OCI-M2 (cell line): ENCODE results near the gene IFITM1.
A peak's percentile ranks its signal among the peaks of the same experiment; 100 is the strongest.

Experiments
- DNase-seq: peaks from one replicate; lab custom pipeline; 2025; ENCODE audit not compliant: unreplicated experiment; lab: John Stamatoyannopoulos, UW

The IFITM1 gene

GRCh38 chr11:293852-294661 is 19.8 kb upstream of the IFITM1 start:
- DNase-seq, result no peak

DNA sequence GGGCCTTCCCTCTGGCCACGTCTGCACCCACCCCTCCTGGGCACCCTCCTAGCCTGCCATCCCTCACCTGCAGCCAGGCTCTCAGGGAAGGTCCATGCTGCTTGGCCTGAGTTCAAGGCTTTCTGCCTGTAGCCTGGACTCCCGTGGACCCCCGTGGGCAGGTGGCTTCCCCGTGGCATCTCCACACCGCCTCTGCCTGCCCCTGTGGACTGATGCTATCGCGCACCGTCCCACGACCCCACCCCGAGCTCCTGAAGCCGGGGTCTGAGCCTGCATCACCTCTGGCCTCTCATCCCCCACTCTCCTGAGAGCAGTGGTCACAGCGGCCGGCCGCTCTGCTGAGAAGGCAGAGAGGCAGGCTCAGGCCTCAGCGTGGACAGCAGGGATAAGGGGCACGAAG is 19.1 kb upstream of the IFITM1 start:
- DNase-seq, result no peak

- DNase-seq, result no peak
Measured at GRCh38 chr11:295351-296170, 18.3 kb upstream of the IFITM1 start.

DNA sequence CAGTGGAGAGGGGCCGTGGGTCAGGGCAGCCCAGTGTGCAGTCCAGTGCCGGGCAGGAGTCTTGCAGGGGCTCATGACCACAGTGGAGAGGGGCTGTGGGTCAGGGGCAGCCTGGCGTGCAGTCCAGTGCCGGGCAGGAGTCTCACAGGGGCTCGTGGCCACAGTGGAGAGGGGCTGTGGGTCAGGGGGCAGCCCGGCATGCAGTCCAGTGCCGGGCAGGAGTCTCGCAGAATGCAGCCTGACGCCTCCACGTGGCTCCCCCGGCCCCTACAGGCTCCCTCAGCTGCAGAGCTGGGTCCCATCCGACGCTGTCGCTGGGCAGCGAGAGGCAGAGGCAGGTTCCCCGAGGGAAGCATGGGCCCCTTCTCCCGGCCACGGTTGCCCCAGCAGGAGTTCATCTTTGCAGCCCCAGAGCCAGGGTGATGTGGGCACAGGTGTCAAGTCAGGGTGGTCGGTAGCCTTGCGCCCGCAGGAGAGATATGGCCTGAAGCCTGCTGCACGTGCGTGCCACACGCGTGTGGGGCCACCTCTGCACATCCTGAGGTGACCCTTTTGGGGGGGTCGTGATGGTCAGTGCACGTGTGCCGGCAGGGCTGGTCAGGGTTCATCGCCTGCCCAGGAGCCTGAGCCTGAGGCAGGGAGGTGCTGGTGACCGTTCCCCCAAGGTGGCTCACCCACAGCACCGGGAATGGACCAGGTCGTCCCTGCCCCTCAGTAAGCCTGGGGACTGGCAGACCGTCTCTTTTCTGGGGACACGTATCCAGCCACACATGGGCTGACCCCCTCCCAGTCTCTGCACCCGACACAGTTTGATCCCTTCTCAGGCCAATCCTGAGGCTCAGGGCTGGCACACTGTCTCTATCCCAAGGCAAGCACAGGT is 17.4 kb upstream of the IFITM1 start:
- no peak for DNase-seq

GRCh38 chr11:297051-297585 is 16.7 kb upstream of the IFITM1 start:
- DNase-seq, result no peak

DNA sequence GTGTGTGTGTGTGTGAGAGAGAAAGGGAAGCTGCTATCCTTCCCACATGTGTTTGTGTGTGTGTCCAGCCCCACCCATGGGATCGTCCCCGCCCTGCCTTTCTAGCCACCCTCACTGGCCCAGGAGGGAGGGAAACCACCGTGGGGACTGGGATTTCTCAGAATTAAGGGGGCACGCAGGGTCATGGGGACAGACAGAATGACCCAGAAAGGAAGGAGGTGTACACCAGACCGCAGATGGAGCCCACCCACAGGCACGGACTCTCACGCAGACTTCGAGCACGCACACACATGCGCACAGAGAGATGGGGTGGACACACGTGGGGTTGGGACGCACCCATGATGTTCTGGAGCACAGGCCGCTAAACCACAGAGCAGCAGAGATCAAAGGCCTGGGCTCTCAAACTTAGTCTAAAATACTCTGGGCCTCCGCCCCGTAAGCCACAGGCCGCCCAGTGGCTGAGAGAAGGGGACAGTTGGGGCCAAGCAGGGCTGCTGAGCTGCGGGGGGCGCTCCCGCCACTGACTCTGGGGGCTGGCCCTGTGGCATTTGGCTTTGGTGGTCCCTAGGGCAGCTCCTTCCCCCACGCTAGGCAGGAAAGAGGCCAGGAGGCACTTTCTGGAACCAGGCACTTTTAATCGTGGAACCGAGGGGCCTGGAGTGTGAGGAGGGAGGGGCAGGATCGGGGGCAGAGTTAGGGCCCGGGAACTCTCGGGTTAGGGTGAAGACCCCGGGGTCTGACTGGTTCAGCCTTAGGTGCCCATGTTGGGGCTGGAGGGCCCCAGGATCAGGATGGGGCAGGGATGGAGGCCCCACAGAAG is 16.0 kb upstream of the IFITM1 start:
- no peak for DNase-seq

DNA sequence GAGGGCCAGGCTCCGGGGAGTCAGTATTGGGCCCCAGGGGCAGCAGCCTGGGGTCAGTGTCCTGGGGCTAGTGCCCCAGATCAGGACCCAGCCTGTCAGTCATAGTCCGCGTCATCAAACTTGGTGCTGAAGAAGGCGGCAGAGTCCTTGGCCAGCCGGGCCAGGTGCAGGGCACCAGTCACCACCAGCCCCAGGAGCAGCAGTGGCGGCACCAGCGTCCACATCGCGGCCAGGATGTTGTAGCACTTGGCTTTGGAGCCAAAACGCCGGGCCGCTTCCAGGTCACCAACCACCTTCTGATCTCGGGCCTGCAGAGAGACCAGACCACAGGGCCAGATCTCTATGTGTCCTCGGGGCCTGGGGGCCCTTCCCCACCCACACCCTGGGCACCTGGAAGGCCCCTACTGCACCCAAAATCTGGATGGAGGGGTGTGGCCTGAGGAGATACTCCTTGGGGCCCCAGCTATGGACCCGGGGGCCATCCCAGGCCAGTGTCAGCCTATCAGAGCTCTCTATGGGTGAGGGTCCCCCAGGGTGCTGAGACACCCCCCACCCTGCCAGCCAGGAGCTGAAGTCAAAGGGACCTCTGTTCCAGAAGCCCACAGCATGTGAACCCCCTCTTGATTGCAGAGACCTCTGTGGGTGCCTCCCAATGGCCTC is 15.3 kb upstream of the IFITM1 start:
- DNase-seq, result no peak

DNA sequence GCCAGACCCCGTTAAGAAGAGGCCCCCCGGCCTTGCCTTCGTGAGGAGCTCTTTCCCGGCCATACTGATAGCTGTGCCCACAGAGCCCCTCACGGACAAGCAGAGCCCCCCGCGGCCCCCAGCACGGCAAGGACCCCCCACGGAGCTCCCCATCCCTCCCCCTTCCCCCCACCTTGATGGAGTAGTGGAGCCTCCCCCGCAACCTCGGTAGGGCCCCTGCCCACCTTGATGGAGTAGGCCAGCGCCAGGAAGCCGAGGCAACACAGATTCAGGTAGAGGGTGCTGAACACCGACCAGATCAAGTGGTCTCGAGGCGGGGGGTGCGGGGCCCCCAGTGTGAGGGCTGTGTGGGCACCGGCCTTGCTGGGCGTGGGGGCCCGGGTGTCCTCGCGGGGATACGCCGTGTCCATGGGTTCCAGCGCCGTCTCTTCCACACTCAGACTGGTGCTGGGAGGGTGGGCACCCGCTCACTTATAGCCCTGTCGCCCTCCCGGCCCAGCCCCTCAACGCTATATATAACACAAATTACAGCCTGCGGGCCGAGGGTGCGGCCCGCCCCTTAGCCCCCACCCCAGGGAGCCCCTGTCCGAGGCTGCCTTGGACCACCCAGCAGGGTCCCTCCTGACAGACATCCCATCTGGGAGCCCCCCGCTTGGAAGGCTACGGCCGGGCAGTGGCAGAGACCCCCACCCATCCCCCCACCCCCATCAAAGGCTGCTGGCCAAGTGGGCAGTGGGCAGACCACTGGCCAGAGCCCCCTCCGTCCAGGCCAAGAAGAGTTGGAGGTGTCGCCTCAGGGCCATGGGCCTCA is 14.6 kb upstream of the IFITM1 start, which contains the start of gene IFITM5:
IFITM5 (minus strand) TSS at position 446 of the 811 bp plus-strand sequence; CDS start at position 410, 36 bp downstream.
- no peak for DNase-seq

- DNase-seq, result no peak
Measured at GRCh38 chr11:299951-300735, 13.7 kb upstream of the IFITM1 start.

GRCh38 chr11:303363-303762 is 10.5 kb upstream of the IFITM1 start:
- DNase-seq, result no peak

- DNase-seq, result no peak
Measured at GRCh38 chr11:304061-304506, 9.8 kb upstream of the IFITM1 start.

GRCh38 chr11:304915-305843 is 8.7 kb upstream of the IFITM1 start:
- no peak for DNase-seq

- DNase-seq, result no peak
Measured at GRCh38 chr11:305844-306211, 8.0 kb upstream of the IFITM1 start.

GRCh38 chr11:306645-307371 is 7.0 kb upstream of the IFITM1 start:
- no peak for DNase-seq

DNA sequence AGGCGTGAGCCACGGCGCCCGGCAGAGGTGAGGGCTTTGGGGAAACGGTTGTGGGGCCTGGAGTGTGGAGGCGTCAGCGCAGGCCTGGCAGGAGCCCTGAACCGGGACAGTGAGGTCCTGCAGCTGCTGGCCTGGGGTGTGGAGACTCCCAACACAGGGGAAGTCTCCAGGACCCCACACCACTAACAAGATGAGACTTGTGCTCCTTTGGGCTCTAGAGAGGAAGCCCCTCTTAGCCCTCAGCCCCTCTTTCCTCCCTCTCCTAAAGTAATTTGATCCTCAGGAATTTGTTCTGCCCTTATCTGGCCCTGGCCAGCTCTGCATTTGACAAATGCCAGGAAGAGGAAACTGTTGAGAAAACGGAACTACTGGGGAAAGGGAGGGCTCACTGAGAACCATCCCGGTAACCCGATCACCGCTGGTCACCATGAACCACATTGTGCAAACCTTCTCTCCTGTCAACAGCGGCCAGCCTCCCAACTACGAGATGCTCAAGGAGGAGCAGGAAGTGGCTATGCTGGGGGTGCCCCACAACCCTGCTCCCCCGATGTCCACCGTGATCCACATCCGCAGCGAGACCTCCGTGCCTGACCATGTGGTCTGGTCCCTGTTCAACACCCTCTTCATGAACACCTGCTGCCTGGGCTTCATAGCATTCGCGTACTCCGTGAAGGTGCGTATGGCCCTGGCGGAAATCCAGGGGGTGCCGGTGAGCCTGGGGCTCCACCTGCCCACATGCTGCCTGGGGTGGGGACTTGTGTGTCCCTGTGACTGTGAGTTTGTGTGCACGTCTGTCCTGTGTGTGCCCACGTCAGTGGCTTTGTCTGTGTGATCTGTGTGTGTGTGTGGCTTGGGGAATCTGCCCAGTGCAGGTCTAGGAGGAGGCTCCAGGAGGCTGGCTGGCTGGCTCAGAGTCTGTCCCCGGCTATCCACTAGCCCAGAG is 5.8 kb upstream of the IFITM1 start, which contains the start of gene IFITM2:
IFITM2 (plus strand) TSS at position 51 of the 943 bp plus-strand sequence; CDS start at position 428, 377 bp downstream.
- DNase-seq, result peak; percentile 54
